Mesendoderm (in vitro differentiated cells): ENCODE data around the gene CDH11.

Experiments
- DNase-seq: peaks from one replicate; pipeline ENCODE4 v3.0.0; 2013
- H2AK5ac ChIP-seq: 2 replicates; pipeline ENCODE4 v1.6.1; 2013; ENCODE audit warnings: low read length, inconsistent platforms
- H2BK120ac ChIP-seq: 2 replicates; pipeline ENCODE4 v1.6.1; 2013; ENCODE audit warnings: low read depth, mild to moderate bottlenecking, low read length, moderate library complexity, mixed read lengths
- H2BK15ac ChIP-seq: replicated peaks from 2 replicates; pipeline ENCODE4 v1.6.1; 2013; ENCODE audit warnings: low read depth, mild to moderate bottlenecking, moderate library complexity
- H2BK5ac ChIP-seq: 2 replicates; pipeline ENCODE4 v1.6.1; 2013; ENCODE audit warnings: low read length, inconsistent platforms
- H3K18ac ChIP-seq: 2 replicates; pipeline ENCODE4 v1.6.1; 2013; ENCODE audit warnings: mild to moderate bottlenecking, low read length, mixed read lengths
- H3K23ac ChIP-seq: one replicate; pipeline ENCODE4 v1.6.1; 2013; ENCODE audit warnings: low read length
- H3K27ac ChIP-seq: 2 replicates; pipeline ENCODE4 v1.5.1; 2013; ENCODE audit warnings: low read depth, mild to moderate bottlenecking, inconsistent platforms, low read length, moderate library complexity
- H3K27me3 ChIP-seq: 2 replicates; pipeline ENCODE4 v1.6.1; 2013; ENCODE audit warnings: low read length, control low read depth, mild to moderate bottlenecking, inconsistent platforms; ENCODE audit not compliant: insufficient read depth, poor library complexity
- H3K36me3 ChIP-seq: 2 replicates; pipeline ENCODE4 v1.6.1; 2013; ENCODE audit warnings: low read length, inconsistent platforms; ENCODE audit not compliant: control insufficient read depth, insufficient read depth
- H3K4ac ChIP-seq: one replicate; pipeline ENCODE4 v1.6.1; 2013; ENCODE audit warnings: low read depth, mild to moderate bottlenecking, low read length, moderate library complexity
- H3K4me1 ChIP-seq: 2 replicates; pipeline ENCODE4 v1.6.1; 2013; ENCODE audit warnings: low read depth, low read length, inconsistent platforms; ENCODE audit not compliant: control insufficient read depth
- H3K4me2 ChIP-seq: 2 replicates; pipeline ENCODE4 v1.6.1; 2013; ENCODE audit warnings: low read length
- H3K4me3 ChIP-seq: 2 replicates; pipeline ENCODE4 v1.5.1; 2013; ENCODE audit warnings: mild to moderate bottlenecking, low read length
- H3K56ac ChIP-seq: one replicate; pipeline ENCODE4 v1.6.1; 2013; ENCODE audit warnings: low read length
- H3K79me1 ChIP-seq: 2 replicates; pipeline ENCODE4 v1.6.1; 2013; ENCODE audit warnings: low read length, inconsistent platforms
- H3K79me2 ChIP-seq: 2 replicates; pipeline ENCODE4 v1.6.1; 2013; ENCODE audit warnings: mild to moderate bottlenecking, low read length; ENCODE audit not compliant: control insufficient read depth, insufficient read depth
- H3K9ac ChIP-seq: 2 replicates; pipeline ENCODE4 v1.6.1; 2013; ENCODE audit warnings: low read length, inconsistent platforms
- H4K5ac ChIP-seq: one replicate; pipeline ENCODE4 v1.6.1; 2013; ENCODE audit warnings: low read length
- H4K8ac ChIP-seq: one replicate; pipeline ENCODE4 v1.6.1; 2013; ENCODE audit warnings: low read depth, mild to moderate bottlenecking, control low read depth, low read length, moderate library complexity
- WGBS: extraction: QIAGEN DNeasy Blood & Tissue Kit; methylation state at CpG from one replicate; pipeline ENCODE4 v1.1.7; 2013; ENCODE audit warnings: low lambda C conversion rate, missing lambda C conversion rate; ENCODE audit not compliant: insufficient coverage; ENCODE audit errors: extremely low coverage; 5-methylcytosine and 5-hydroxymethylcytosine counted together

The CDH11 gene

DNA sequence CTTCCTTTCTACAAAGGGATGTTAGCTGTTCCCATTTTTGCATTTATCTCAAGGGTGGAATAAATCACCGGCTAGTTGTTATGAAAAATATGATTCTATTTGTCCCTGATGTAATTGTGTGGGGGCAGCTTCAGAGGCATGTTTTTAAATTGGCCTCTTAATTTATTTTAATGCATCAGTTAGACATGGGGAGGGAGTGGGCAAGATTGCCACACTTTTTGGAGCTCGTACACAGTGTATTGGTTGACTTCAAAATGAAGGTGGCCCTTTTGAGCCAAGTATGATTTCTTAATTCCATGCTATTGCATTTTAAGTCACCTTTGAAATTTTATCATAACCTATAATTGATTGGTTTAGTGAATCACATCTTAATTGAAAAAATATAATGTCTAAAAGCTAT, 223.7 kb downstream of the CDH11 start:
- no peak overlapping the region for H3K9ac ChIP-seq
- H2BK5ac ChIP-seq, result no peak overlapping the region
- no peaks in the 10 kb centered on the region for H3K79me1 ChIP-seq
- H3K27ac ChIP-seq, result no peak overlapping the region
- no peak overlapping the region for H4K8ac ChIP-seq
- H4K5ac ChIP-seq, result no peak overlapping the region
- H3K56ac ChIP-seq, result no peak overlapping the region
- H3K4me3 ChIP-seq, result no peak overlapping the region
- no peak overlapping the region for H3K4ac ChIP-seq
- no peak overlapping the region for H2AK5ac ChIP-seq
- H3K27me3 ChIP-seq, result no peaks in the 10 kb centered on the region
- H3K18ac ChIP-seq, result no peak overlapping the region
- no peaks in the 10 kb centered on the region for H3K79me2 ChIP-seq
- no peaks in the 10 kb centered on the region for H3K4me1 ChIP-seq
- no peak overlapping the region for H2BK120ac ChIP-seq
- H3K36me3 ChIP-seq, result no peaks in the 10 kb centered on the region
- H2BK15ac ChIP-seq, result no peak overlapping the region
- no peak overlapping the region for H3K4me2 ChIP-seq
- no CpG with 5 or more reads among the region's 2 CpGs for whole genome bisulfite sequencing
- no peak overlapping the region for H3K23ac ChIP-seq
- no peak for DNase-seq
